ENCODE data around the gene INSR.

GRCh38 chr19:7224209-7224686 is 70.0 kb downstream of the INSR start:
- TF ChIP-seq SUZ12 (IDR thresholded peaks at IDR 0.05) (no peak), FOXM1 (IDR thresholded peaks at IDR 0.05; ENCODE audit: borderline replicate concordance) (no peak), LEF1 (IDR thresholded peaks at IDR 0.05; ENCODE audit: borderline replicate concordance) (no peak)
